ENCODE measurements around the gene MUC6. TPM values are rescaled to one million over a fixed set of nuclear protein-coding genes. Genes with fewer than 3 reads are reported as not detected.

Gene MUC6, protein sequence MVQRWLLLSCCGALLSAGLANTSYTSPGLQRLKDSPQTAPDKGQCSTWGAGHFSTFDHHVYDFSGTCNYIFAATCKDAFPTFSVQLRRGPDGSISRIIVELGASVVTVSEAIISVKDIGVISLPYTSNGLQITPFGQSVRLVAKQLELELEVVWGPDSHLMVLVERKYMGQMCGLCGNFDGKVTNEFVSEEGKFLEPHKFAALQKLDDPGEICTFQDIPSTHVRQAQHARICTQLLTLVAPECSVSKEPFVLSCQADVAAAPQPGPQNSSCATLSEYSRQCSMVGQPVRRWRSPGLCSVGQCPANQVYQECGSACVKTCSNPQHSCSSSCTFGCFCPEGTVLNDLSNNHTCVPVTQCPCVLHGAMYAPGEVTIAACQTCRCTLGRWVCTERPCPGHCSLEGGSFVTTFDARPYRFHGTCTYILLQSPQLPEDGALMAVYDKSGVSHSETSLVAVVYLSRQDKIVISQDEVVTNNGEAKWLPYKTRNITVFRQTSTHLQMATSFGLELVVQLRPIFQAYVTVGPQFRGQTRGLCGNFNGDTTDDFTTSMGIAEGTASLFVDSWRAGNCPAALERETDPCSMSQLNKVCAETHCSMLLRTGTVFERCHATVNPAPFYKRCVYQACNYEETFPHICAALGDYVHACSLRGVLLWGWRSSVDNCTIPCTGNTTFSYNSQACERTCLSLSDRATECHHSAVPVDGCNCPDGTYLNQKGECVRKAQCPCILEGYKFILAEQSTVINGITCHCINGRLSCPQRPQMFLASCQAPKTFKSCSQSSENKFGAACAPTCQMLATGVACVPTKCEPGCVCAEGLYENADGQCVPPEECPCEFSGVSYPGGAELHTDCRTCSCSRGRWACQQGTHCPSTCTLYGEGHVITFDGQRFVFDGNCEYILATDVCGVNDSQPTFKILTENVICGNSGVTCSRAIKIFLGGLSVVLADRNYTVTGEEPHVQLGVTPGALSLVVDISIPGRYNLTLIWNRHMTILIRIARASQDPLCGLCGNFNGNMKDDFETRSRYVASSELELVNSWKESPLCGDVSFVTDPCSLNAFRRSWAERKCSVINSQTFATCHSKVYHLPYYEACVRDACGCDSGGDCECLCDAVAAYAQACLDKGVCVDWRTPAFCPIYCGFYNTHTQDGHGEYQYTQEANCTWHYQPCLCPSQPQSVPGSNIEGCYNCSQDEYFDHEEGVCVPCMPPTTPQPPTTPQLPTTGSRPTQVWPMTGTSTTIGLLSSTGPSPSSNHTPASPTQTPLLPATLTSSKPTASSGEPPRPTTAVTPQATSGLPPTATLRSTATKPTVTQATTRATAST (N-terminal part only)
- 1 to 10 TPM in 1 of 4 donors, under 1 TPM in 2, not detected in 1; under 0.01 to 2.7 (median under 0.01) TPM for total RNA-seq

DNA sequence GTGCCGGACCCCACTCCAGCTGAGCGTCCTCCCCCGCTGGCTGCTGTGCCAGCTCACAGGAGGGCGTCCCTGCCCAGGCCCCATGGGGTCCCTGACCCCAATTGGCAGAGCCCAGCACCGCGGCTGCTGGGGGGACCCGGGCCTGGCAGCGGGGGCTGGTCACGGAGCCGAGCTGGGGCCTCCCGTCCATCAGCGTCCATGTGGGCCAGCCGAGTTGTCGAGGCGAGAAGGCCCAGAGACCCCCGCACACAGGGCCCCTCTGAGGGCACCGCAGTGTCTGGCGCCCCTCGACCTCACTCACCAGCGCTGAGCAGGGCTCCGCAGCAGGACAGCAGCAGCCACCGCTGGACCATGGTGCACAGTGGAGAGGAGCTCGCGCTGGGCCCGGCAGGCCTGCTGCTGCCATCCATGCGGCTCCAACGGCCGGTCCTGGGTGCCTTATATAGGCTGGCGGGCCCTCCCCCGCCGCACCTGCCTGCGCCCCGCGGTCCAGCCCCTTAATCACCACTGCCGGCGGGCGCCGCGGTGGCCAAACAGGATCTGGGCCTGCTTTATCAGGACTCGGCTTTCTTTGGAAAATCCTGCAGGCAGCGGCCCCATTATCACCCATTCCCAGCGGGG, at the start of gene MUC6:
TSS of gene MUC6 (minus strand) at position 416 of the 621 bp plus-strand sequence. CDS start at position 353, 63 bp downstream.
- TF ChIP-seq POLR2A (IDR thresholded peaks at IDR 0.05) (no peak), EP300 (IDR thresholded peaks at IDR 0.05) (no peak)
- TF ChIP-seq, protein P1, sequence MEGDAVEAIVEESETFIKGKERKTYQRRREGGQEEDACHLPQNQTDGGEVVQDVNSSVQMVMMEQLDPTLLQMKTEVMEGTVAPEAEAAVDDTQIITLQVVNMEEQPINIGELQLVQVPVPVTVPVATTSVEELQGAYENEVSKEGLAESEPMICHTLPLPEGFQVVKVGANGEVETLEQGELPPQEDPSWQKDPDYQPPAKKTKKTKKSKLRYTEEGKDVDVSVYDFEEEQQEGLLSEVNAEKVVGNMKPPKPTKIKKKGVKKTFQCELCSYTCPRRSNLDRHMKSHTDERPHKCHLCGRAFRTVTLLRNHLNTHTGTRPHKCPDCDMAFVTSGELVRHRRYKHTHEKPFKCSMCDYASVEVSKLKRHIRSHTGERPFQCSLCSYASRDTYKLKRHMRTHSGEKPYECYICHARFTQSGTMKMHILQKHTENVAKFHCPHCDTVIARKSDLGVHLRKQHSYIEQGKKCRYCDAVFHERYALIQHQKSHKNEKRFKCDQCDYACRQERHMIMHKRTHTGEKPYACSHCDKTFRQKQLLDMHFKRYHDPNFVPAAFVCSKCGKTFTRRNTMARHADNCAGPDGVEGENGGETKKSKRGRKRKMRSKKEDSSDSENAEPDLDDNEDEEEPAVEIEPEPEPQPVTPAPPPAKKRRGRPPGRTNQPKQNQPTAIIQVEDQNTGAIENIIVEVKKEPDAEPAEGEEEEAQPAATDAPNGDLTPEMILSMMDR (IDR thresholded peaks at IDR 0.05): no peak
- H3K36me3 ChIP-seq: no peaks in the 10 kb centered on the region
- no peaks in the 10 kb centered on the region for H3K9me3 ChIP-seq
- DNase-seq (ENCODE audit: low spot score in 2 of 2): no peak
- H3K27ac ChIP-seq: no peak within 1 kb of the TSS
- H3K4me1 ChIP-seq: no peaks in the 10 kb centered on the region
- H3K27me3 ChIP-seq: peaks cover 0 to 42% of the 10 kb centered on the region in 2 donors
- no peak within 1 kb of the TSS for H3K4me3 ChIP-seq
- 67 to 70% methylated on average over 28 to 33 of the region's 42 CpGs for WGBS, 2 donors

DNA sequence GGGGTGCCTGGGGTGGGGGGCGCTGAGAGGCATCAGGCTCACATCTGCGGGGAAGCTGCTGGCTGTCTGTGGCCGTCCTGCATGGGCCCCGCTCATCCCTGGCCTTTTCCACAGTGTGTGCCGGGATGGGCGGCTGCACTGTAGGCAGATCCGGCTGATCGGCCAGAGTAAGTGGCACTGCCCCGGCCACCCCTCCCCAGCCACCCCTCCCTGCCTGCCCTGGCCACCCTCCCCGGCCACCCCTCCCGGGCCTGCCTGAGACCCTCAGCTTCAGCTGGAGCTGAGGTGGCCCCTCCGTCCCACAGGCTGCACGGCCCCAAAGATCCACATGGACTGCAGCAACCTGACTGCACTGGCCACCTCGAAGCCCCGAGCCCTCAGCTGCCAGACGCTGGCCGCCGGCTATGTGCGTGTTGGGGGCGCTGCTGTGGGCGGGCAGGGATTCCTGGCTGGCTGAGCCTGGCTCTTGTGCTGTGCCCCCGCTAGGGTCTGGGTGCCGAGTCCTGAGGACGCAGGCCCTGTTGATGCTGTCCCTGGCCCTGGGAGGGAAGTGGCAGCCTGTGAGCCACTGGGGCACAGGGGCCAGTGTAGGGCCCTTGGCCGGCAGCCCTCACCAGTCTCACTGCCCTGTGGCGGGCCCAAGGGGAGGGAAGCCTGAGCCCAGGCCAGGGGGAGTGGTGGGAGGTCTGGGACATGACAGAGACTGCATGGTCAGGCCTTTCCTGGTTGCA, 49.1 kb upstream of the MUC6 start:
- H3K4me1 ChIP-seq: no peaks in the 10 kb centered on the region
- no peaks in the 10 kb centered on the region for H3K9me3 ChIP-seq
- no peak overlapping the region for H3K4me3 ChIP-seq
- no peak for DNase-seq (ENCODE audit: low spot score in 2 of 2)
- TF ChIP-seq EP300 (IDR thresholded peaks at IDR 0.05) (no peak), POLR2A (IDR thresholded peaks at IDR 0.05) (no peak)
- TF ChIP-seq, protein P1 (IDR thresholded peaks at IDR 0.05): no peak
- no peaks in the 10 kb centered on the region for H3K36me3 ChIP-seq
- no peak overlapping the region for H3K27ac ChIP-seq
- no peaks in the 10 kb centered on the region for H3K27me3 ChIP-seq
- WGBS, 2 donors: 75 to 80% methylated on average over 2 to 15 of the region's 26 CpGs

DNA sequence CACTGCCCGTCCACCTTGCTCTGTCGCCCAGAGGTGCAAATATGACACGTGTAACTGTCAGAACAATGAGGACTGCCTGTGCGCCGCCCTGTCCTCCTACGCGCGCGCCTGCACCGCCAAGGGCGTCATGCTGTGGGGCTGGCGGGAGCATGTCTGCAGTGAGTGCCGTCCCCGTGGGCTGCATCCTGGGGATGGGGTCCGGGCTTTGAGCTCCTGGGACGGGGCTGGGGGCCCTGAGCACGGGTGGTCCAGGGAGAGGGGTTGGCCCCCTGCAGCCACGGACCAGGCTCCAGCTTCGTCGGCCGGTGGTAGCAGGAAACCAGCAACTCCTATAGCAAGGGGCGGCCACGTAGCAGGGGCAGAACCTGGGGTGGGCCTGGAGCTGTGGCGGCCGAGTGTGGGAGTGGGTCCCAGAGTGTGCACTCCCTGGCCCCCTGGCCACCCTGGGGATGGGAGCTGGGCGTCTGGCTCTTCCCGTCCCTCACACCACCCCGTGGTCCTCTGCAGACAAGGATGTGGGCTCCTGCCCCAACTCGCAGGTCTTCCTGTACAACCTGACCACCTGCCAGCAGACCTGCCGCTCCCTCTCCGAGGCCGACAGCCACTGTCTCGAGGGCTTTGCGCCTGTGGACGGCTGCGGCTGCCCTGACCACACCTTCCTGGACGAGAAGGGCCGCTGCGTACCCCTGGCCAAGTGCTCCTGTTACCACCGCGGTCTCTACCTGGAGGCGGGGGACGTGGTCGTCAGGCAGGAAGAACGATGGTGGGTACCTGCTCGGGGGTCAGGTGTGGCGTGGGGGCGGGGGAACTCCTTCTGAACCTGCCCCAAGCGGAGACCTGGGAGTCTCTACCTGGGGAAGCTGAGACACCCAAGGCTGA, 48.3 kb upstream of the MUC6 start:
- 75 to 80% methylated on average over 37 to 41 of the region's 49 CpGs for WGBS, 2 donors
- TF ChIP-seq, protein P1 (IDR thresholded peaks at IDR 0.05): no peak
- no peak for TF ChIP-seq POLR2A (IDR thresholded peaks at IDR 0.05)
- TF ChIP-seq EP300 (IDR thresholded peaks at IDR 0.05): no peak
- no peak overlapping the region for H3K4me3 ChIP-seq
- DNase-seq (ENCODE audit: low spot score in 2 of 2): no peak
- no peaks in the 10 kb centered on the region for H3K27me3 ChIP-seq
- no peaks in the 10 kb centered on the region for H3K9me3 ChIP-seq
- no peak overlapping the region for H3K27ac ChIP-seq
- no peaks in the 10 kb centered on the region for H3K4me1 ChIP-seq
- no peaks in the 10 kb centered on the region for H3K36me3 ChIP-seq
